Osteoblast (primary cell): ENCODE results near the gene DTX4. TPM values are rescaled to one million over a fixed set of nuclear protein-coding genes. Genes with fewer than 3 reads are reported as not detected.

Experiments
- DNase-seq: peaks from one replicate; pipeline ENCODE4 v3.0.0; 2011; ENCODE audit warnings: low spot score, mixed read lengths; ENCODE audit not compliant: insufficient read length; ENCODE audit errors: missing footprints
- H2AFZ ChIP-seq: 2 replicates; pipeline ENCODE4 v1.6.0; 2011; ENCODE audit warnings: mild to moderate bottlenecking, low read length
- H3K27ac ChIP-seq: 2 replicates; pipeline ENCODE4 v1.5.1; 2011; ENCODE audit warnings: mild to moderate bottlenecking, low read depth, low read length, moderate library complexity
- H3K27me3 ChIP-seq: 2 replicates; pipeline ENCODE4 v1.6.0; 2012; ENCODE audit warnings: mild to moderate bottlenecking, control low read depth, inconsistent platforms, low read length, moderate library complexity; ENCODE audit not compliant: insufficient read depth
- H3K36me3 ChIP-seq: 2 replicates; pipeline ENCODE4 v1.5.1; 2011; ENCODE audit warnings: mild to moderate bottlenecking, low read length, control low read depth, moderate library complexity; ENCODE audit not compliant: insufficient read depth
- H3K4me1 ChIP-seq: 2 replicates; pipeline ENCODE4 v1.5.1; 2011; ENCODE audit warnings: mild to moderate bottlenecking, low read length, control low read depth, moderate library complexity; ENCODE audit not compliant: insufficient read depth
- H3K4me2 ChIP-seq: 2 replicates; pipeline ENCODE4 v1.6.0; 2011; ENCODE audit warnings: mild to moderate bottlenecking, low read length; ENCODE audit not compliant: insufficient read depth
- H3K4me3 ChIP-seq: fragments of 200-600 bp; sonication (generic); 3 replicates; pipeline ENCODE4 v1.5.1; 2012; ENCODE audit warnings: mild to moderate bottlenecking, low read length, inconsistent platforms; ENCODE audit not compliant: insufficient read depth
- H3K79me2 ChIP-seq: 2 replicates; pipeline ENCODE4 v1.6.0; 2012; ENCODE audit warnings: mild to moderate bottlenecking, low read length, control low read depth, inconsistent platforms; ENCODE audit not compliant: insufficient read depth
- H3K9me3 ChIP-seq: 2 replicates; pipeline ENCODE4 v1.5.1; 2011; ENCODE audit warnings: low read depth, low read length, control low read depth
- H4K20me1 ChIP-seq: 2 replicates; pipeline ENCODE4 v1.6.0; 2012; ENCODE audit warnings: mild to moderate bottlenecking, low read length, control low read depth; ENCODE audit not compliant: insufficient read depth
- CTCF ChIP-seq: IDR thresholded peaks from 2 replicates; pipeline ENCODE4 v1.5.1; 2011; ENCODE audit warnings: mild to moderate bottlenecking, low read depth, low read length, moderate library complexity; ENCODE audit errors: extremely low read depth
- total RNA-seq: library from RNA; depleted of rRNA; stranded (reverse); fragments of >200 nt; gene quantifications from 2 replicates; pipeline ENCODE4 v1.2.3, GENCODE V29; 2012

DTX4 gene
- total RNA-seq, 1 donor, result under 0.01 TPM

DNA sequence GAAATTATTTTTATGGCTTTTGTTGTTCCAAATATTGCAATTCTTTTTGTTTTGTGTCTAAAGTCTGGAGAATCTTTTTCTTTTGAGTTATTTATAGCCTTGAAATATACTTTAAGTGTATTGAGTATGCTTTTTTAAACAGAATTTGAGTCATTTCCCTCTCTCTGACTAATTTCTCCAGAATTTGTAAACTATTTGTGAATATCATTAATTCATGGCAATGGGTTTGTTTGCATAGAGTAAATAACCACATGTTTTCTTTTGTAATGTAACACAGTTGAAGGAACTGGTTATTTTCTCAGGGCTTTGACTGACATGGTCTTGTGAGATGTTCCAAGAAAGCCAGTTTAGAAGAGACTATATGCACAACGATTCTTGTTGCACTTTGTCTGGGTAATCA lies 71.7 kb downstream of the DTX4 start:
- Histone ChIP-seq H2AFZ (no peak overlapping the region), H3K36me3 (no peaks in the 10 kb centered on the region), H3K27me3 (no peaks in the 10 kb centered on the region), H3K79me2 (no peaks in the 10 kb centered on the region), H3K4me3 (no peak overlapping the region), H3K9me3 (no peaks in the 10 kb centered on the region), H3K4me2 (no peak overlapping the region), H3K4me1 (no peaks in the 10 kb centered on the region), H4K20me1 (no peaks in the 10 kb centered on the region), H3K27ac (no peak overlapping the region)
- TF ChIP-seq CTCF, result no peak
- DNase-seq, result no peak

GRCh38 chr11:59247531-59248227 lies 75.7 kb downstream of the DTX4 start:
- TF ChIP-seq CTCF, result no peak
- no peak for DNase-seq
- no peak overlapping the region for H3K27ac ChIP-seq
- no peaks in the 10 kb centered on the region for H3K36me3 ChIP-seq
- H3K4me1 ChIP-seq, result no peaks in the 10 kb centered on the region
- H2AFZ ChIP-seq, result no peak overlapping the region
- no peak overlapping the region for H3K4me3 ChIP-seq
- H3K79me2 ChIP-seq, result no peaks in the 10 kb centered on the region
- H4K20me1 ChIP-seq, result no peaks in the 10 kb centered on the region
- H3K27me3 ChIP-seq, result no peaks in the 10 kb centered on the region
- no peak overlapping the region for H3K4me2 ChIP-seq
- no peaks in the 10 kb centered on the region for H3K9me3 ChIP-seq

DNA sequence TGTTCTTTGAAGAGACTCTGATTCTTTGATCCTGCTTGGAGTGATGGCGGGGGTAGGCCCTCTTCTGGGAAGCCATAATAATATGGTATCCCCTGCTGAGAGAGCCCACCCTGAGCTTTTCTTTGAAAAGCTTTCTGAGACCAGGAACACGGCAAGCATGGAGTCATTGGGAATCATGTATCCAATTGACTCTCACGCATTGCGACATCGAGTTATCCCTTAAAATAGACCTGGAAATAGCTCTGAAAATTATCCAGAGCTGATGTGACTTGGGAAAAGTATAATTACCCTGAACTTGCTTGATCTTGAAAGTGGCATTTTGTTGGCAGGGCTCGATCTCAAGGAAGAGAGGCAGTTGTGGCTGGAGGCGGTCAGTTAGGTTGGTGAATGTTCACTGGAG lies 77.6 kb downstream of the DTX4 start:
- H3K79me2 ChIP-seq, result no peaks in the 10 kb centered on the region
- H2AFZ ChIP-seq, result no peak overlapping the region
- no peak overlapping the region for H3K4me3 ChIP-seq
- H4K20me1 ChIP-seq, result no peaks in the 10 kb centered on the region
- no peaks in the 10 kb centered on the region for H3K4me1 ChIP-seq
- no peaks in the 10 kb centered on the region for H3K27me3 ChIP-seq
- no peak overlapping the region for H3K27ac ChIP-seq
- no peaks in the 10 kb centered on the region for H3K9me3 ChIP-seq
- no peak overlapping the region for H3K4me2 ChIP-seq
- TF ChIP-seq CTCF, result no peak
- no peak for DNase-seq
- no peaks in the 10 kb centered on the region for H3K36me3 ChIP-seq

- no peak for DNase-seq
- Histone ChIP-seq H3K27ac (no peak overlapping the region), H3K79me2 (no peaks in the 10 kb centered on the region), H2AFZ (no peak overlapping the region), H3K9me3 (no peaks in the 10 kb centered on the region), H3K4me3 (no peak overlapping the region), H4K20me1 (no peaks in the 10 kb centered on the region), H3K4me1 (no peaks in the 10 kb centered on the region), H3K4me2 (no peak overlapping the region), H3K27me3 (no peaks in the 10 kb centered on the region), H3K36me3 (no peaks in the 10 kb centered on the region)
- TF ChIP-seq CTCF, result no peak
Observed at GRCh38 chr11:59253001-59253400, 81.1 kb downstream of the DTX4 start.
